NCI-H2196 (cell line): ENCODE results near the gene ANKRD9.
"Not testable (repeated sequence)": the region's sequence is repeated elsewhere in the genome, so short reads cannot be mapped to it uniquely, and the experiment has no call there.

Experiments
- DNase-seq: peaks from one replicate; lab custom pipeline; 2025; ENCODE audit not compliant: unreplicated experiment; lab: John Stamatoyannopoulos, UW

ANKRD9 gene, protein sequence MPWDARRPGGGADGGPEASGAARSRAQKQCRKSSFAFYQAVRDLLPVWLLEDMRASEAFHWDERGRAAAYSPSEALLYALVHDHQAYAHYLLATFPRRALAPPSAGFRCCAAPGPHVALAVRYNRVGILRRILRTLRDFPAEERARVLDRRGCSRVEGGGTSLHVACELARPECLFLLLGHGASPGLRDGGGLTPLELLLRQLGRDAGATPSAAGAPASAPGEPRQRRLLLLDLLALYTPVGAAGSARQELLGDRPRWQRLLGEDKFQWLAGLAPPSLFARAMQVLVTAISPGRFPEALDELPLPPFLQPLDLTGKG

DNA sequence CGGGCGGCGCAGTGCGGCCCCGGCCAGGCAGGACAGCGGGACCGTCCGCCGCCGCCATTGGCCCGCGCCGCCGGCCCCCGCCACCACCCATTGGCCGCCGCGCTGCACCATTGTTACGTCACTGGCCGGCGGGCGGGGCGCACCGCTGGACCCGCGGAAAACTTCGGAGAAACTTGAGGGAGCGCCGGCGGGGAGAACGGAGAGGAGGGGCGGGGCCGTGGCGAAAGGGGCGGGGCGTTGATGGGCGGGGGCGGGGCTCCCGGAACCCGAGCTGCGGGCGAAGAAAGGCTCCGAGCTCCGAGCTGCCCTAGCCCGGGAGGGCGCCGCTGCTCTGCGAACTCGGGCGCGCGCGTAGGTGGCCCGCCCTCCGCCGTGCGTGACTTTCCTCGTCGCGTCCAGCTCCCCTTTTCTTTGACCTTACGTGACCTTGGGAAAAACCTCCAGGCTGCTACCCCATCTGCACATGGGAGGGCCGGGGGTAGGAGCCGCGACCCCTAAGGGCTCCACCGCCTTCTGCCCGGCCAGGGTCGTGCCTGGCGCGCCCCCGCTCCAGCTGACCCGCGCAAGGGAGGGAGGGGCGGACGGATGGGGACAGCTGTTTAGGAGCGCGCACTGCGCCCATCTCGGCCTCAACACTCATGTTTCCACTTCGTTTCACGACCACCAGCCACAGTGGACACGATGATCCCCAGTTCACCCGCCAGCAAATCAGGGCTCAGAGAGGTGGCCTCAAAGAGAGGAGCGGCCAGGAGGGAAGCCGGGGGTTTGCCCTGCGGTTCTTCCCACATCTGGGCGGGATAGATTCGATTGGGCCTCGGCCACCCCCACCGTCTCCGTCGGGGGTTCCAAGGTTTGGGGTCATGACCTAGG lies at the start of gene ANKRD9:
TSS of gene ANKRD9 (minus strand) at position 31 of the 870 bp plus-strand sequence. CDS start 1,887 bp downstream, outside the sequence.
- DNase-seq: peak; percentile 72

DNA sequence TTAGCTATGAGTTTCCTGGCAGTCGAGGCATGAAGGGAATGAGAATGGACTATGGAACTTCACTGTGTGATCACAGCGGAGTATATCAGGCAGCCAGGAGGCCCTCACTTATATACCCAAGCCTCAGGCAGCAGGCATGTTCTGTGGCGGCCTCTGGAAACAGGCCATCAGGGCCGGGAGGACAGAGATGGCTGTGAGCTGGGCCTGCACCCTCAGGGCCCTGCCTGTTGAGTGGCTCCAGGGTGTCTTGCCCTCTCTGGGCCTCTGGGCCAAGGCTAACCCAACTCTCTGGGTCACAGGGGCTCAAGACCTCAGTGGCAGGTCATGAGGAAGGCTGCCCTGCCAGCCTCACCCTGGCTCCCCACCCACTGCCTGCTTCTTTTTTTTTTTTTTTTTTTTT lies 49.0 kb upstream of the ANKRD9 start:
- DNase-seq: no peak

DNA sequence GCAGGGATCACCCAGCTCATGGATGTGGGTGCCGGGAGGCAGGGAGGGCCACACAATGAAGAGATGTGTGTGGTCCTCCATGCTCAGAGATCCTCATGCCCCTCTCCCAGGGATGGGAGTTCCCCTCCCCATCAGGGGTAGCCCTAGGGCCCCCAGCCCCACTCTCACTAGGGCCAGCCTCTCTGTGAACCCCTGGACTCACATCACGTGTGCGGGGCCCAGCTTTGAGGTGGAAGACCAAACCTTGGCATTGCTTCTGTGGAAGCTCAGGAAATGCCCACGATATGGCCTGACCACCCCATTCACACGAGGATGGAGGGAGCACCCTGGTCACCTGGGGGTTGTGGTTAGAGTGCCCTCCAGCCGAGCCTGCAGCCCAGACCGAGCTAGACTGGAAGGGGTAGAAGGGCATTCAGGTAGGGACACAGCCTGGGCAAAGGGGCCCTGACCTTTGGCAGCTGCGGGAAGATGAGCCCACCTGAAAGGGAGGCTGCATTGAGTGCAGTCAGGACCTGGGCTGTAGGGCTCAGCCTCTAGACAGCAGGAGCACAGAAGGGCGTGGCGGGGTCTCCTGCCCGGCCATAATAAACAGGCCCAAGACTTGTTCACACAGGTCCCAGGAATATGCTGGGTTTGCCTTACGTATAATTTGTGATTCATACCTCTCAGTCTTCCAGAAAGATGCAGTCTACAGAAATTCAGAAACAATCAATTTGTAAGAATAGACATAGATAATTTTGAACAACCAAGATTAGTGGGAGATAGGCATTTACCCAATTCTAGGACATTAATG lies 48.1 kb upstream of the ANKRD9 start:
- DNase-seq: no peak

DNA sequence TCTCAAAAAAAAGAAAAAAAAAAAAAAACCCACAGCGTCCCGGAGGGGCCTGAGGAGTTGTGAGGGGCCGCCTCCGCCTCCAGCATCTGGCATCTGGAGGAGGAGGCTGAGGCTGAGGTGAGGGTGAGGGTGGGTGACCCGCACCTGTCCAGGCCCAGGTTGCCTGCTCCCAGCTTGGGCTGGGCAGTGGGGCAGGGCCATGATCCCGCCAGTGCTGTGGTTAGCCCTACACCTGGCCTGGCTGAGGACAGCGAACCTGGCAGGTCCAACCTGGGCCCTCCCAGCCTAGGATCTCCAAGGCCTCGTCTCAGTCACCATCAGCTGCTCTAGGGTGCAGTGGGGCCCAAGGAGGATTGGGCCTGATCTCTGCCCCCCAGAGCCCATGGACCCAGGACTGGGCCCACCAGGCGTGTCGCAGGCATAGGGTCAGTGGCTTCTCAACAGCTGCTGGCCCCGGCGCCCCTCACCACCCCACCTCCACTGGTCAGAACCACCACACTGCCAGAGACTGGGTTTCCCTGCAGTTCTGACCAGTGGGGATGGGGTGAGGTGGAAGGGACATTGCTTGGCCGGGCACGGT lies 46.6 kb upstream of the ANKRD9 start:
- no peak for DNase-seq

DNA sequence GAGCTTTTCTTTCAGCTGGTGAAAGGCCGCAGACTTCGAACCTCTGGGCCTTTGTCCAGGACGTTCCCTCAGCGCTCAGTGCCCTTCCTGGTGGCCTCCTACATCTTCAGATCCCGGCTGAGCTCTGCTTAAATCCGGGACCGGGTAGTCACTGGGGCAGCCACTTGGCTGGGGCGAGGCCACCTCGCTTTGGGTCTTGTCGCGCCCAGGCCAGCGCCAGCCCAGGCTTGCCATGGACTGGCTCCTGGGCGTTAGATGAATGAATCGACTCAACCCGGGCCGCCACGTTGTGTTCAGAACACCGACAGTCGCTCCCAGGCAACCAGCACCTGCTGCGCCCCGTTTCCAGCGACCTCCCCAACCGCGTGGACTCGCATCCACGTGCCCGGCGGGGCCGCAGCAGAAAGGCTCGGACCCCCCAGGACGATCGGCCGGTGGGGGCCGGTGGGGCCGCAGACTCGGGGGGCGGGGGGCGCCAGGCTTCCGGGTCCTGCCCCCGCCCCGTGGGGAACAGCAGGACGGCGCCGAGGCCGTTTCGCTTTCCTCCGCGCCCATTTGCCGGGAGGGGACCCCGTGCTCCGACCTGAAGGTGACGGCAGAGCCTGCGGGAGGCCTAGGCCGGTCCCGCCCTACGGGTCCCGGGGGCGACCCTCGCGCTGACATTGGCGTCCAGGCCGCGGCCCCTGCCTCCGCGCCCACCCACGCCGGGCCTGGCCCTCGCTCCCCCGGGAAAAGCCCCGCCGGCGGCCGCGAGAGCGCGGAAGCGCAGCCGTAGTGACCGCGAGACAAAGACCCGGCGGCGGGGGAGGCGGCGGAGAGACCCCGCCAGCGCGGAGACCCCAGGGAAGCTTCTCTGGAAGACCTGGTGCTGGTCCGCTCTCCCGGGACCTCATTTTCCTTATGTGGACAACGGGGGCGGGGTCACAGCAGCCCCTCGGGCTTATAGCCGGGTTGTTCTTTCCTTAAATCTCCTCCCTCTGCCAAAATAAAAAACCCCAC lies 45.5 kb upstream of the ANKRD9 start:
- peak; percentile 11 for DNase-seq

DNA sequence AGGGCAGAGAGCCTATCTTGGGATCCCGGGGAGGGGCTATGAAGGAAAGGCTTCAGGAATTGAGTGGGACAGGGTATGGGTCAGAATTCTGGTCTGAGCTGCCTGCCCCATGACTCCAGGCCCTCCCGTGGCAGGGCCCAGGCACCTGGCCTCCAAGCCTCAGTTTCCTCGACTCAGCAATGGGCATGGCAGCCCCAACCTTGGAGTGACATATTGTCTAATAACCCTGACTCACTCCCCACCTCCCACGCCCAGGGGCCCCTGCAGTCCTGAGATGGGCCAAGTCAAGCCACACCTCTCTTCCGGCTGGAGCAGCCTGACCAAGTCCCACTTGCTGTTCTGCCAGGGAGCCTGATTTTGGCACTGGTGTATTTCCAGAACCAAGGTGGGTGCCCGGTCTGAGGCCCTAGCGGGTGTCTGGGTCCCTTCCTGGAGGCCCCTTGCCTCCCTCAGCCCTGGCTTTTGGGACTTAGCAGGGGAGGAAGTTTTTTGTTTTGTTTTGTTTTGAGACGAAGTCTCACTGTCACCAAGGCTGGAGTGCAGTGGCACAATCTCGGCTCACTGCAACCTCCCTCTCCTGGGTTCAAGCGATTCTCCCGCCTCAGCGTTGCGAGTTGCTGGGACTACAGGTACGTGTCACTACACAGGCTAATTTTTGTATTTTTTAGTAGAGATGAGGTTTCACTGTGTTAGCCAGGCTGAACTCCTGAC lies 42.6 kb upstream of the ANKRD9 start:
- no peak for DNase-seq

DNA sequence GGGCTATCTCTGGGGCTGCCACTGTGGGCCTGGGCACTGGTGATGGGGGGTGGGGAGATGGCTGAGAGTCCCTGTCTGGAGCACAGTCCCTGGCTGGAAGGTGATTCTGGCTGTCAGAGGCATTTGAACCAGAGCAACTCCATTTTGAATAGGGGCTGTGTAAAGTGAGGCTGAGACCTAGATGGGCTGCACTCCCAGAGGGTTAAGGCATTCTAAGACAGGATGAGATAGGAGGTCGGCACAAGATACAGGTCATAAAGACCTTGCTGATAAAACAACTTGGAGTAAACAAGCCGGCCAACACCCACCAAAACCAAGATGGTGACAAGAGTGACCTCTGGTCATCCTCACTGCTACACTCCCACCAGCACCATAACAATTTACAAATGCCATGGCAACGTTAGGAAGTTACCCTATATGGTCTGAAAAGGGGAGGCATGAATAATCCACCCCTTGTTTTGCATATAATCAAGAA lies 41.4 kb upstream of the ANKRD9 start:
- DNase-seq: not testable (repeated sequence)

DNA sequence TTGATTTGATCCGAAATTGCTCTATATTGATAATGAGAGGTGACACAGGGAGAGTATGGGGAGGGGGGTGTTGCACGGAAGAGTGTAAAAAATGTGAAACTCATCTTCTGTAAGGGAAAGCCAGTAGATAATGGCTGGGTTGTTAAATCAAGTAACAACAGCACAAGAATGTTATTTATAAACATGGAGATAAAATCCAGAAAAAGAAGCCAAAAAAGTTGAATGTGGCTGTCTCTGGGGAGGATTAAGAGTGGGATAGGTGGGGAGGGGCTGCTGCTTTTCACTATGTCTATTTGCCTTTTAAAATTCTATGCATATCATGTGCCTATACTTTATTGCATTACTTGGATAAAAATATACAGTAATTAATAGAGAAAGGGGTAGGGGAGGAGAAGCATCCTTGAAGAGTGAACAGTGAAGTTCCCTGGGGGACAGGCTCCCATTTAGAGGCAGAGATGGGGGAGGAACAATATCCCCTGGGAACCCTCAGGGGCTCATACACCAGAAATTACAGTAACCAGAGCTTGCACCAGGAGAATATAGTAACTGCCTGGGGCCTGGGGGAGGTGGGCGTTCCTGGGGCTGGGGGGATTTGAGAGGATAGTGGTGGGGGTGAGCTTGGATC lies 39.2 kb upstream of the ANKRD9 start:
- no peak for DNase-seq

DNA sequence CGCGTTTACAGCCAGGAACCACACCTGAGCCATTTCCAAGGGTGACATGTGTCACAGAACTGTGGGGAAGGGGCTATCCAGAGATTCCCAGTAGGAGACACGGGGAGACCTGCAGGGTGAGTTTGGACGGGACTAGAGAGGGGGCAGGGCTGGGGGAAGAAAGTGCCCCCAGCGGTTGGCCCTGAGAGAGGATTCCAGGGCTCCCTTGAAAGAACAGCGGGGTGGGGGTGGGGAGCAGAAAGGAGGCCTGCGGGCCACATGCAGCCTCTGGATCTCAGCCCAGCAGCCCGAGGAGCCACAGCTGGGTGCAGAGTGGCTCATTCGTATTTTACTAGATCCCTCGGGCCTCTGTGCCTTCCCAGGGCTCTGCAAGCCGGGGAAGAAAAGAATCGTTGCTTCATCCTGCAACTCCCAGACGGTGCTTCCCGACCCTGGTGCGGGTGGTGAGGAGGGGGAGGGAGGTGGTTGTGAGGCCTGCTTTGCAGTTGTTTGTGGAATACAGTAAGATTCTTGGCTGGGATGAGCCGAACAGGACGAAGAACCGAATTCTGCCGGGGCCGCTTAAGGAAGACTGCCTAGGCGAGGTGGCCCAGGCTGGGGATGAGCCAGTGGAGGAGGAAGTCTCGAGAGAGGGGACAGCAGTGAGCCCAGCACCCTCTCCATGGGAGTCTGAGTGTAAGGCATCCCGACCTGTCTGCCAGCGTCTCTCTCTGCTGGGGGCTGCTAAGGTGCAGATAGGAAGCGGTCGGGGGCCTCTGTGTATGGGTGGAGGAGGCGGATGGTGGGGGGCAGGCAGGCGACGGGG lies 36.1 kb upstream of the ANKRD9 start:
- DNase-seq: no peak

DNA sequence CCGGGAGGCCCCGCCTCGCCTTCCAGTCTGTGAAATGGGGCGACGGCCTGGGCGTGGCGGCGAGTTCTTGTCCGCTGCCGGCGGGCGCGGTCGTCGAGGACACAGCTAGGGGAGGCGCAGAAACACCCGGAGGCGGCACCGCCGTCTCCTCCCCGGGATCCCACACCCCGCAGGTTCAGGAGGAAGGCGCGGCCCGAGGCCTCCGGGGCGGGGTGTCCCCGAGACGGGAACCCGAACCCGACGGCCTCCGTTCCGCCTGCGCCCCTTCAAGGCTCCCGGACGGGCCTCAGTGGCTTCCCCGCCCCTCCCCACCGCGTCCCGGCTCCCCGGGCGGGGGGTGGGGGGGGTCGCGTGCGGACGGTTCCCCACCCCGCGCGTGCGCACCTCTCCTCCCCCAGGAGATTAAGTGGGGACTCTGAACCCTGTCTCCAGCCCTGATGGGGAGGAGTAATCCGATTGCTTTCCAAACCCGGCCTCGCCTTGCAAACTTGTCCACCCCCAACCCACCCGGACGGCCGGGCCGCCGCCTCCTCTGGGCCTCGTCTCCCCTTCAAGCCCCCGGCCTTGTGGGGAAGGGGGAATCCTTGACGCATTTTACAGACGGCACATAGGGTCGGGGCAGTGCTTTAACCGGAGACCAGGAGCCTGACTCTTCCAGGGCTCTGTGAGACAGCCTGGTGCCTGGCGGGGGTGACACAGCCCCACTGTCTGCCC lies 35.3 kb upstream of the ANKRD9 start:
- DNase-seq: no peak

DNA sequence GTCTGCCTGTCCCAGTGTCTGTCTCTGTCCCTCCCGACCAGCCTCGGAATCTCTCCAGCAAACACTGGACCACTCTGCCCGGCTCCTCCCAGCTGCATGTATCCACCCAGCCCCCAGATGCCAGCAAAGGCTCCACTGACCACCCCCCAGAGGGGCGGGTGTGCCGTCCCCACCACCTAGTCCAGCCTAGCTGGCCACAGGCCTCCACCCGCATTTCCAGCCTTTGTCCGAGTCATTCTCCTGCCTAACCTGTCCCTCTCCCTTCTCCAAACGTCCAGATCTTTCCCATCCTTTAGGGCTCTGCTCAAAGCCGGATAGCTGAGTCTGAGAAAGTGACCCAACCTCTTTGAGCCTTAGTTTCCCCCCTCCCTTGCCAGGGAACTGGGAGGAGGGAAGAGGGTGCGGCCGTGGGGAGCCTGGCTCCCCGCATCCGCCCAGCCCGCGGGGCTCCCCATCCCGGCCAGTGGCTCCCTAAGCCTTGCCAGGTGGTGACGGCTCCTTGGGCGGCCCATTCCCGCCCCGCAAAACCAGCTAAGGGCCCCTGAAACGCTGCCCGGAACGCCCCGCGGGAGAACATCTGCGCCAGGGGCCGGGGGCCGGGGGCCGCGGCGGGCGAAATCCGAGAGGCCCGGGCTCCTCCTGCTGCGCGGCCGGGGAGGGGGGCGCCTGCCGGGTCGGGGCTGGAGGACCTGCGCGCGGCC lies 34.6 kb upstream of the ANKRD9 start:
- no peak for DNase-seq

DNA sequence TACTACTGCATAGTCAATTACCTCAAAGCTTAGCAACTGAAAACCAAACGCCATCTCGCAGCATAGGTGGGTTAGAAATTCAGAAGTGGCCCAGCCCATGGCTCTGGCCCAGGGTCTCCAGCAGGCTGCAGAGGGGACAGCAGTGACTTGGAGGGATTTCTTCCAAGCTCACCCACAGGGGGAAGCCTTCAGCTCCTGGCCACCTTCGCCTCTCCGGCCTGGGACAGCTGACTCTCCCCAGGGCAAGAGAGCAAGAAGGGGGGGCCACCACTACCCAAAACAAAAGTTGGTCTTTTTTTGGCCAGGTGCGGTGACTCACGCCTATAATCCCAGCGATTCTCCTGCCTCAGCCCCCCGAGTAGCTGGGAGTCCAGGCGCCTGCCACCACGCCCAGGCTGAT lies 32.2 kb upstream of the ANKRD9 start:
- DNase-seq: no peak

DNA sequence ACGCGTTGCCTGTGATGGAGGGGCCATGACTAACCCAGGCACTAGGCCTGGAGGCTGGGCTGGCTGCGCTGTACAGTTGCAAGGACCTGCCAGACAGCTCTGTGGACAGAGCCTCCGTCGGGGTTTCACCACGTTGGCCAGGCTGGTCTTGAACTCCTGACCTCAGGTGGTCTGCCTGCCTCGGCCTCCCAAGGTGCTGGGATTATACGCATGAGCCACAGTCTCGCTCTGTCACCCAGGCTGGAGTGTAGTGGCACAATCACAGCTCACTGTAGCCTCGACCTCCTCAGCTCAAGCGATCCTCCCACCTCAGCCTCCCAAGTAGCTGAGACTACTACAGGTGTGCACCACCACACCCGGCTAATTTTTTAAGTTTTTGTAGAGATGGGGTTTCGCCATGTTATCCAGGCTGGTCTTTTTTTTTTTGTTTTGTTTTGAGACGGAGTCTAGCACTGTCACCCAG lies 31.5 kb upstream of the ANKRD9 start:
- DNase-seq: not testable (repeated sequence)

DNA sequence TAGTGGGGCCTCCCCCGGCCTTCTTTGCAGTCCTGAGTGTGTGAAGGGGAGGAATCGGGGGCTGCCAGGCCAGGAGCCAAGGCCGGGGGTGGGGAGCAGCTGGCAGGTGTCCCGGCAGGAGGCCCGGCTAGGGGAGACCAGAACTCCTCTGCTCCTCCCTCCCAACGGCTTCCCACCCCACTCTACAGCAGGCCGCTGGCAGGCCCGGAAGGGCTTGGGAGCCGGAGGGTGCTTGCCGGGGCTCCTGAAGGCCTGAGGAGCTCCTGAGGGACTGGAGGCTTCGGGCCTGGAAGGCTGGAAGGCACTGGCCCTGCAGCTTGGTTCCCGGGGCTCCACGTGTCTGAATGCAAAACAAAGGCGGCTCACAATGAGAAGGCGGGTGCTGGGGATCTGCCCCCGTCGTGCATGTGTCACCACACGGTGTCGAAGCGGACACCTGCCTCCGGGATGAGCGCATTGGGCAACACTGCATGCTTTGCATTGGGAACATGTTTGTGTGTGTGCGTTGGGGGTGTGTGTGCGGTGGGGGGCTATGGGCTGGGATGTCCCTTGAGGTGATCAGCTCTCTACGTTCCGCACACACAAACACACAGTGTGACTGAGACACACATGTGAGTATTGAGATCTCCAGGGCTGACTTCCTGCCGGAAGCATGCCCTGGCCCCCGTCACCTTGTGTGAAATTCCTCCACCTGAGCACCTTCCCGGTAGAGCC lies 30.9 kb upstream of the ANKRD9 start:
- no peak for DNase-seq

DNA sequence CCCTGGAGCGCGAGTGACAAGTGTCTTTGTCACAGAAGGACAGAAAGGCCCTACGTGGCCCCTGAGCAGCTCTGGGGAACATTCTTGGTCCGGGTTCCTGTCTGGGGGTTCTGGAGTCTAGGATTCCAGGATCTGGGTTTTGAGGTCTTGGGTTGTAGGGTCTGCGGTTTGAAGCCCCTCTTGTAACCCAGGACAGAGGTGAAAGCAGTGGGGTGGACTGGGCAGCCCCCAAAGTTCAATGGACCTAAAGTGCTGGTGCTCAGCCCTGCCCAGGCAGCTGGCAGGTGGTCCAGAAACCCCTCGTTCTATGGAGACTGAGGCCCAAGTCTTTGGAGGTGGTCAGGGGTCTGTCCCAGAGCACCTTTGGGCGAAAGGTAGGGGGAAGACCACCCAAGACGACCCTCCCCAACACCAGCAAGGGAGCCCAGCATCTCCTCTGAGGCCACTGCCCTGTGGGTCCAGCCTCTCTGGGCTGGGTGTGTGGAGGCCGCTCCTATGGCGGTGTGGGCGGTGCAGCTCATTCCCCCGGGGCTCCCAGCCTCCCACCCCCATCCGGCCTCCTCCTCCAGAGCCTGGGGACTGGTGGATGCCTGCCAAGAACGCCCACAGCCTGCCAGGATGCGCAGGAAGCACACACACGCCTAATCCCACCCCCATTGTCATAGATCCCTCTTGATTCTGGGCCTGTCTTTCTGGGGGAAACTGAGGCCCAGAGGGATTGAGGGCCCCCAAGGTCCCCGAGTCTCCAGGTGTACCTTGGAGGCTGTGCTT lies 30.2 kb upstream of the ANKRD9 start:
- DNase-seq: no peak
